ENCODE data around the gene KLRC3.

- TF ChIP-seq CTCF (conservative IDR thresholded peaks at IDR 0.05; ENCODE audit: low read depth, low read length) = no peak
- no peak for TF ChIP-seq EZH2 (IDR thresholded peaks at IDR 0.05; ENCODE audit: borderline replicate concordance, low read depth, low read length, poor library complexity, severe bottlenecking)
Observed at GRCh38 chr12:10381928-10382628, 38.3 kb downstream of the KLRC3 start.
